Stimulated activated CD4-positive, alpha-beta T cell treated with anti-CD3 and anti-CD28 coated beads, Interleukin-4, amount 100 ng/mL, for 4 hours (primary cell): ENCODE results near the gene ISL2.
"Not testable (repeated sequence)": the region's sequence is repeated elsewhere in the genome, so short reads cannot be mapped to it uniquely, and the experiment has no call there.

Source experiments
- DNase-seq, 2 experiments: peaks; one replicate each; pipeline ENCODE4 v3.0.0-alpha.2; 2020

Gene ISL2

DNA sequence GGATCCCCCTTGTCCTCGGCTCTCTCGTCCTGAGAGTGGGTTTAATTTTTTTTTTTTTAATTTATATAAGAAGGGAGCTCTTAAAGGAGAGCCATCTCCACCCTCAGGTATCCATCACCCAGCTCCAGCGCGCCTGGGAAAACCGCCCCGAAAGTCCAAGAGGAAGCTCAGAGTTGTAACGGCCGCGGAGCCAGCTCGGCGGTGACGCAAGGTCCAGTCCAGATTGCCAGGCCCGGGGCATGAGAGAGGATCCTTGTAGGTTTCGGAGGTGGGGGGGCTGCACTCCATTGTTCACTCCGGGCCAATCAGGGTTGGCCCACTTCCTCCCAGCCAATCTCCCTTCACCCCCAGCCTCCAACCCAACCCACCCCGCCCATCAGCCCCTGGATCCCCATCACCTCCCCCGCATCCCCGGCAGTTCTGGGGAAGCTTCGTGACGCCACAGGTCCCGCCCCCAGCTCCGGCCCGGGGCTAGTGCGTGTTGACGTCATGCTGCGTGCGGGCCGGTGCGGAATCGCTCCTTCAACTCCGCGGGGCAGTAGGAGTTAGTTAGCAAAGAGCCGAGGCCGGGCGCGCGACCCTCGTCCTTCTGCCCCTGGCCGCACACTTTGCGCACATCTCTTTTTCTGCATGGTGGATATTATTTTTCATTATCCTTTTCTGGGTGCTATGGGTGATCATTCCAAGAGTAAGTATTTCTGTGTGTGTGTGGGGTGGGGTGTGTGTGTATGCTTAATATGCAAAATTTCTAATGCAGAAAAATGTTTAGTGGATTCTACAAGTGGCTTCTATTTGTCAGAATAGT, at the start of gene ISL2:
ISL2 (plus strand) TSS at position 520 of the 805 bp plus-strand sequence; CDS start at position 631, 111 bp downstream.
- DNase-seq = peak; percentile 62 to 68

GRCh38 chr15:76289582-76289981, 47.0 kb upstream of the ISL2 start:
- DNase-seq = no peak

DNA sequence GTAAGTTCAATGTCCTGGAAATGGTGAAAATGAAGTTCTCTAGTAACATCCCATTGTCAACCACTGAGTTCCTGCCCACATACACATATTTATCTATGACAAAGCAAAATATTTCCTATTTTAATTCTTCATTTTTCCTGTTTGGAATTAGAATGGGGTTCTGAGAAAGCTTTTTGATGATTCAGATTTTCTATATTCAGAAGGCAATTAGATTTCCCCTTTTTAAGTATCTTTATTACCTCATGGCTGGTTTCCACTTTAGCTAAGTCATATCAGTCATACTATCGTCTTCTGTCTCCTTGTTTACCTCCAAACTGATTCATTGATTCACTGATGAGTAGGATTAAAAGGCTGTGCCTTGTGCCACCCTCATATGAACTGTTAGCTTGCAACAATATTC, 43.2 kb upstream of the ISL2 start:
- no peak for DNase-seq

GRCh38 chr15:76294463-76294862, 42.1 kb upstream of the ISL2 start:
- DNase-seq = not testable (repeated sequence)

DNA sequence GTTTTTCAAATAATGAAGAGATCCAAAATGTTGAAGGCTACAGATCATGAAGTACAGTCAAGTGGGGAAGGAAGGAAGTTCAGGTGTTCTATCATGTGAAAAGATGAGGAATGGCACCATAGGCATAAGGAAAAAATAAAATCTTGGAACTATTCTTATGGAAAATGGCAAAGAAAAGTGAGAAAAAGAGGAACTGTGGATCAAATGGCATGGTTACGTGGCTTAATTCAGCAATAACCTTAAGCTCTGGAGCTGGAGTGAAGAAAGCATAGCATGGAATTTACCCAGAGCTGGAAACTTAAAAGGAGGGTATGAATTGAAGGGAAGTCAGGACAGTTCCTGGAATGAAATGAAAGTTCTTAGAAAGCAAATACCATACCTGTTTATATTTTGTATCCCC, 39.7 kb upstream of the ISL2 start:
- DNase-seq = no peak

DNA sequence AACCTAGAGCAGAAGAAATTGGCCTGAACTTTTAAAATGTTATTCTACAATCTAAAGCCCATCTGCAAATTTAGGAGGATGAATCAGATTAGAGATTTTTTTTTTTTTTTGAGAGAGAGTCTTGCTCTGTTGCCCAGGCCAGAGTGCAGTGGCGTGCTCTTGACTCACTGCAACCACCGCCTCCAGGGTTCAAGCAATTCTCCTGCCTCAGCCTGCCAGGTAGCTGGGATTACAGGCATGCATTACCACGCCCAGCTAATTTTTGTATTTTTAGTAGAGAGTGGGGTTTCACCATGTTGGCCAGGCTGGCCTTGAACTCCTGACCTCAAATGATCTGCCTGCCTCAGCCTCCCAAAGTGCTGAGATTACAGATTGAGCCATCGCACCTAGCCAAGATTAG, 38.6 kb upstream of the ISL2 start:
- not testable (repeated sequence) for DNase-seq

DNA sequence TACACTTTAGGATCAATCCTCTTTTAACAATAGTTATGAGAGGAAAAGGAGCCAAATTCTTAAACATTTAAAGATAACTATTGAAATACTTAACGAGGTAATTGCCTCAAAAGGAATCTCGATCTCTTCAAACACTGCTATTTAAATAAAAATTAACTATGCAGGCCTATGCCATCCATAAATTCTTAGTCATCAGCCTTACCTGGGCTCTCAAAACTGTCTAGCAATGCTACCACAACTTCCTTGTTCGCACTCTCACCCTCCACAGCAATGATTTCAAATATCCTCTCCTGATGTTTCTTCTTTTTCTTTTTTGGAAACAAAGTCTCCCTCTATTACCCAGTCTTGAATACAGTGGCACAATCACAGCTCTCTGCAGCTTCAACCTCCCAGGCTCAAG, 37.6 kb upstream of the ISL2 start:
- no peak for DNase-seq

GRCh38 chr15:76299786-76300185, 36.8 kb upstream of the ISL2 start:
- DNase-seq = no peak

- no peak for DNase-seq
These were observed 32.7 kb upstream of the ISL2 start for GRCh38 chr15:76303909-76304308.

DNA sequence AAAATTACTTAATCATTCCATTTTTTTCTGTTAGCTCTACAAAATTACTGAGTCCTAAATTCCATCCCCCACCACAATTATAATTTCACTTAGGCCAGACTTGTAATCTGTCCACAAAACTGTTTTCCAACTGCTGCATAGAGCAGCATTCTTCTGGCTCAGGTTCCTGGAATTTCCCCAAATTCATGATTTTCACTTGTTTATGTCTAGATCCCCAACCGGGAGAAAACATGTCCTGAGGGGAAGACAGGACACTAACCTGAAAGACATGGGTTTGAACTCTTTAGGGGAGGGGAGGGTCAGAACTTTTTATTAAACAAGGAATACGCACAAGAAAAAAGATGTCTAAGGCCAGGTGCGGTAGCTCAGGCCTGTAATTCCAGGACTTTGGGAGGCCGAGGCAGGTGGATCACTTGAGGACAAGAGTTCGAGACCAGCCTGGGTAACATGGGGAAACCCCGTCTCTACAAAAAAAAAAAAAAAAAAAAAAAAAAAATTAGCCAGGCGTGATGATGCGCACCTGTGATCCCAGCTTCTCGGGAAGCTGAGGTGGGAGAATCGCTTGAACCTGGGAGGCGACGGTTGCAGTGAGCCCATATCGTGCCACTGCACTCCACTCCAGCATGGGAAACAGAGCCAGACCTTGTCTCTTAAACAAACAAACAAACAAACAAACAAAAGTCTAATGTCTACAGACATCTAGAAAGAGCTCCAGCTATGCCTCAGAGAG, 26.8 kb upstream of the ISL2 start:
- DNase-seq = no peak

- no peak for DNase-seq
These were observed 26.0 kb upstream of the ISL2 start for GRCh38 chr15:76310475-76311099.

DNA sequence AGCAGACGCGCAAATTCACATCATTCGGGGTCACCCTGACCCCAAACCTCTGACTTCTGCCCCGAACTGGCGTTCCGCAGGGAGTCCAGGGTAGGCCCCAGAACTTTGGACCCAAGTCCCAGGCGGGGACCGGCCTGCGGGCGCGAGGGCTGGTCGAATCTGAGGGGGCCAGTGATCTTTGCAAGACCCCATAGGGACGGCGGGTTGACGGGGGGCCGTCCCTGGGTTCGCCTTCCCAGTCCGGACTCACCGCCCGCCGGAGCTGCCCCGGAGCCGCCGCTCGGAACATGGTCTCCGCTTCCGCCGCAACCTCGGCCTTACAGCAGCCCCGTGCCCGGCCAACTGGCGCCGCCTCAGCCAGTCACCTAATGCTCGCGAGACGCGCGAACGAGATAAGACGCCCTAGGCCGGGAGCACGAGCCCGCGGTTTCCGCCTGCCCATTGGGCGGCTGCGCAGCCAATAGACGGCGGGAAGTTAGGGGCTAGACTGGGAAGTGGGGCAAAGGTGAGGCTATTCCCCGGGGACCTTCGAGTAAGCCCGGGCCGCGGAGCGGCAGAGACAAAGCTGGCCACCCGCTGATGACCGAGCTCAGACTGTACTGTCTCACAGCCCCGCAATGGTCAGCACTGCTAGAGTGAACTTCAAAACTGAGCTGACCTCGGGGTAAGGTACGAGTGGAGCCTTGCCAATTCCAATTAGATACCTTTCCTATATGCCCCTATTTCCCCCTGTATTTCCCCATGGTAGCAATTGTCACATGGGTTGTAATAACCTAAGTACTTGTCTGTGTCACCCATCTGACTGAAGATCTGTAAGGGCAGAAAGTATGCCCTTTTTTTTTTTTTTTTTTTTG, 25.2 kb upstream of the ISL2 start, which contains the start of gene ETFA:
ETFA (minus strand) TSS at position 370 of the 854 bp plus-strand sequence; CDS start at position 289, 81 bp downstream.
- DNase-seq = peak; percentile 89 to 91

DNA sequence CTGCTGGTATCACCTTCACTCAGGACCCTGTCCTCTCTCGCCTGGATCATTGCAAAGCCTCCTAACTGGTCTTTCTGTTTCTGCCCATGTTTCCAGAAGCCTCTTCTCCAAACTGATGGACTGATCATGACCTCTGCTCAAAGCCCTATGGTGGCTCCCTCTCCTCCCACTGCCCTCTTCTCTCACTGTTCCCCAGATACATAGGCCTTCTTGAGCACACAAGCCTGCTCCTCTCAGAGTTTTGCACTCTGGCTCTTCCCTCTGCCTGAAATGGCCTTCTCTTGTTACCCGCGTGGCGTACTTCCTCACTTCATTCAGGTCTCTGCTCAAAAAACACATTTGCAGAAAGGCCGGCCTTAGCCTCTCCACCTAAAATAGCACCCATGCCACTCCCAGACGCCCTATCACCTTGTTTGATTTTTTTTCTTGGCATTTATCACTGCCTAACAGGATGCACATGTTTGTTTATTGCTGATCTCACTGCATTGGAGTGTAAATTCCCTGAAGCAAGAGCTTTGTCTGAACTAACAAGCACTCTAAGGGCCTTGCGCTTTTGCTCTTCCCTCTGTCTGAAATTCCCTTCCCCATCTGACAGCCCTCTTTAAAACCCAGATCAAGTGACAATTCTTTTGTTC, 23.9 kb upstream of the ISL2 start:
- DNase-seq = no peak

GRCh38 chr15:76313175-76313567, 23.4 kb upstream of the ISL2 start:
- DNase-seq = not testable (repeated sequence)

GRCh38 chr15:76313731-76314130, 22.8 kb upstream of the ISL2 start:
- DNase-seq = no peak

DNA sequence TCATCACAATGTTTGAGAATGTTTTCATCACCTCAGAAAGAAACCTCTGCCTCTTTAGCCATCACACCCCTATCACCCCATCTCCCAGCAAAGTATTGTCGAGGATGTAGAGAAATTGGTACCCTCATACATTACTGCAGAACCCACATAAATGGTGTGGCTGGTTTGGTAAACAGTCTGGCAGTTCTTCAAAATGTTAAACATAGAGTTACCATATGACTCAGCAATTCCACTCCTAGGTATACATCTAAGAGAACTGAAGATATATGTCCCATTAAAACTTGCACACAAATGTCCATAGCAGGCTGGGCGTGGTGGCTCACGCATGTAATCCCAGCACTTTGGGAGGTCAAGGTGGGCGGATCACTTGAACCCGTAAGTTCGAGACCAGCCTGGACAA, 16.6 kb upstream of the ISL2 start:
- no peak for DNase-seq

GRCh38 chr15:76321171-76321570, 15.4 kb upstream of the ISL2 start:
- no peak for DNase-seq

DNA sequence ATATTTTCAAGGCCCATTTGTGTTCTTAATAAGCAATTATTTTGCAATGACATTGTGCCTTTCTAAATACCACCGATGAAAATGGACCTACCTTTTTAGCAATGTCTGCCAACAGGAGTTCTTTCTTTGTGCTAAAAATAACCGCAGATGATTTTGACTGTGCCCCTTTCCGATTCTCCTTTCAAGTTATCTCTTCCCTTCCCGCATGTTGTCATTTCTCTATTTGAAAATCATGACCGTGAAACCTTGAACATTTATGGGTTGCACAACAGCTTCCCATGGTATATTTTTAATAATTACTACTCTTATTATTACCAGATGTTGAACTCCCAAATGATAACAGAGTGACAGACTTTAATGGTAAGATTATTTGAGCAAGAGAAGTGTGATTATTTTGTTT, 15.0 kb upstream of the ISL2 start:
- no peak for DNase-seq

DNA sequence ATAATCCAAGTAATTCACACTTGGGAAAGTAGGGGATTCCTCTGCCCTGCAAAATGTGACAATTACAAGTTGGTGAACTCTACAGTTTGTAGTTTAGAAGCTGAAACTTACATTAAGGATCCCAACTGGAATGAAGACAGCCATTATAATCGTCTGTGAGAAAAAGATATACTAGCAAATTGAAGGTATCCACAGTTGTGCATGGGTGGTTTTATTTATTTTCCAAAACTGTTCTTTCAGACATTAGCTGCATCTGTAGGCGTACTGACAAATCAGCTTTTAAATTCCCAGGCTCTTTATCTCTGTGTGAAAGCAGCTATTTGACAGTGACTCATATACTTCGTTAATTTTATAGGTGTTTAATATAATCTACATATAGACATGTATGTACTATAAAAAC, 12.5 kb upstream of the ISL2 start:
- DNase-seq = no peak

DNA sequence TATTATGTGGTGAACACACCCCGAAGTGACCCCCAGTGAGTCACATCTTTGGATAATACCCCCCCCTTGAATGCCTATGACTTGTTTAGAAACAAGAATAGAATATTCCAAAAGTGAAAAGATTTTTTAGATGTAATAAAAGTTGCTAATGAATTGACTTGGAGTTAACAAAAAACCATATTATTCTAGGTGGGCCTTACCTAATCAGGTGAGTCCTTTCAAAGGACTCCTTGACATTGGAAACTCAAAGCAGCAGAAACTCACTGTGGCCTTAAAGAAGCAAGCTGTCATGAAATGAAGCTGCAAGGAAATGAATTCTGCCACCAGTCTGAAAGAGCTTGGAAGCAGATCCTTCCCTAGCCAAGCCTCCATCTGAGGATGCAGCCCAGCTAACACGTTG, 10.9 kb upstream of the ISL2 start:
- no peak for DNase-seq

DNA sequence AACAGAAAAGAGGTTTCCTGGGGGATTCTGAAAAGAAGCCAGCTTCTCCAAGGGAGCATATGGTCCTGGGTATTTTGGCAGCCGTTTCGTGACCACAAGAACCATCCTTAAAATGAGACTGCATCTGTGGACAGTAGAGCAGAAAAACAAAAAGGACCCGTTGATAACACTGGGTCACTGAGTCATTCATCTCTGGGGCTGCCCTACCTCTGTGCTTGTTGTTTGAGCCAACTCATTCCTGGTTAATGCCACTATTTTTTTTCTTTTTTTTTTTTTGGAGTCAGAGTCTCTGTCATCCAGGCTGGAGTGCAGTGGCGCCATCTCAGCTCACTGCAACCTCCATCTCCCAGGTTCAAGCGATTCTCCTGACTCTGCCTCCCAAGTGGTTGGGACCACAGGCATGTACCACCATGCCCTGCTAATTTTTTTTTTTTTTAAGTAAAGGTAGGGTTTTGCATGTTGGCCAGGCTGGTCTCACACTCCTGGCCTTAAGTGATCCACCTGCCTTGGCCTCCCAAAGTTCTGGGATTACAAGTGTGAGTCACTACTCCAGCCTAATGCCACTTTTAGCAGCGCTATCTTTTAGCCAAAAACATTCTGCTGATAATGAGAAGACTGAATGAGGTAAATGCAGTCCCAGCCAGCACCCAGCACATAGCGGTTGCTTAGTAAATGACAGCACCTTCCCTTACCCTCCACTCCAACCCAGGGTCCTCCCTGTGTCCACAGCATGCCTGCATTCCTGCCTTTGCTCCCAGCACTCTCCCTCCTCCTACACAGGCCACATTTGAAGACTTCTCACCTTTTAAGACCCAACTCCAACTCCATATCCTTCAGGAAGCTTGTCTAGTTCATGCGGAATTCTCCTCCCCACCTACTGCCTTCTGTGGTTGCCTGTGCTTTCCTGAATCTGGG, 9.1 kb upstream of the ISL2 start:
- DNase-seq = no peak
